HEK293 (cell line): ENCODE measurements around the gene SLC10A1.

Experiments used
- CTCF ChIP-seq: fragments of 450-650 bp; formaldehyde crosslinking; IDR thresholded peaks from 2 replicates; pipeline ENCODE4 v1.5.1; 2016; ENCODE audit warnings: missing biosample characterization, missing genetic modification characterization
- REST ChIP-seq: fragments of 450-650 bp; formaldehyde crosslinking; IDR thresholded peaks from 2 replicates; pipeline ENCODE4 v1.5.1; 2016; ENCODE audit warnings: missing biosample characterization, missing genetic modification characterization
- SCRT1 ChIP-seq: fragments of 450-650 bp; formaldehyde crosslinking; IDR thresholded peaks from 2 replicates; pipeline ENCODE4 v1.5.1; 2016; ENCODE audit warnings: missing biosample characterization, missing genetic modification characterization, borderline replicate concordance
- YY1 ChIP-seq: fragments of 450-650 bp; formaldehyde crosslinking; IDR thresholded peaks from 2 replicates; pipeline ENCODE4 v1.5.1; 2018; ENCODE audit warnings: missing biosample characterization, missing genetic modification characterization
- ZBTB6 ChIP-seq: fragments of 450-650 bp; formaldehyde crosslinking; IDR thresholded peaks from 2 replicates; pipeline ENCODE4 v1.5.1; 2017; ENCODE audit warnings: missing biosample characterization, missing genetic modification characterization
- ZEB2 ChIP-seq: fragments of 450-650 bp; formaldehyde crosslinking; IDR thresholded peaks from 2 replicates; pipeline ENCODE4 v1.5.1; 2016; ENCODE audit warnings: missing biosample characterization, missing genetic modification characterization
- ZNF19 ChIP-seq: fragments of 450-650 bp; formaldehyde crosslinking; IDR thresholded peaks from 2 replicates; pipeline ENCODE4; 2016; ENCODE audit warnings: missing biosample characterization, missing genetic modification characterization, low read depth
- ZNF280C ChIP-seq: fragments of 450-650 bp; formaldehyde crosslinking; IDR thresholded peaks from 2 replicates; pipeline ENCODE4 v1.5.1; 2016; ENCODE audit warnings: missing biosample characterization, missing genetic modification characterization
- ZNF350 ChIP-seq: fragments of 450-650 bp; formaldehyde crosslinking; IDR thresholded peaks from 2 replicates; pipeline ENCODE4 v1.5.0; 2017; ENCODE audit warnings: missing biosample characterization, mild to moderate bottlenecking, missing genetic modification characterization
- ZNF433 ChIP-seq: fragments of 450-650 bp; formaldehyde crosslinking; IDR thresholded peaks from 2 replicates; pipeline ENCODE4 v1.5.1; 2016; ENCODE audit warnings: missing biosample characterization, missing genetic modification characterization, low read depth
- ZNF555 ChIP-seq: fragments of 450-650 bp; formaldehyde crosslinking; conservative IDR thresholded peaks from 2 replicates; pipeline ENCODE4 v1.5.1; 2017; ENCODE audit warnings: missing biosample characterization, mild to moderate bottlenecking, missing genetic modification characterization, inconsistent platforms
- ZNF658 ChIP-seq: fragments of 450-650 bp; formaldehyde crosslinking; IDR thresholded peaks from 2 replicates; pipeline ENCODE4; 2016; ENCODE audit warnings: missing biosample characterization, missing genetic modification characterization
- TF ChIP-seq, protein P1 (sequence below): fragments of 450-650 bp; formaldehyde crosslinking; IDR thresholded peaks from 2 replicates; pipeline ENCODE4 v1.5.1; 2016; ENCODE audit warnings: missing biosample characterization, missing genetic modification characterization
- TF ChIP-seq, protein P2 (sequence below): IDR thresholded peaks from 2 replicates; pipeline ENCODE4 v1.6.1; 2011; ENCODE audit warnings: mild to moderate bottlenecking, low read depth, low read length, borderline replicate concordance

DNA sequence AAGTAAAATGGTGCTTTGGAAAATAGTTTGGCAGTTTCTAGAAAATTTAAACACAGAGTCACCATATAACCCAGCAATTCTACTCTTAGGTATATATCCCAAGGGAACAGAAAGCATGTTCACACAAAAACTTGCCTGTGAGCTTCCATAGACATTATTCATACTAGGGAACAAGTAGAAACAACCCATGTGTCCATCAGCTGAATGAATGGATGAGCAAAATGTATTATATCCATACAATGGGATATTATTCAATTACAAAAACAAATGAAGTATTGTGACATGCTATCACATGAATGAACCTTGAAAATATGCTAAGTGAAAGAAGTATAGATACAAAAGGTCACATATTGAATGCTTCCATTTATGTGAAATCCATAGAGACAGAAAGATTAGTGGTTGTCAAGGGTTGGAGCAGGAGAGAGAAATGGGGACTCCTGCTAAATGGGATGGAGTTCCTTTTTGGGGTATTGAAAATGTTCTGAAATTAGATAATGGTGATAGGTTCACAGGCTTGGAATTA lies 7.9 kb downstream of the SLC10A1 start:
- no peak for TF ChIP-seq ZNF555
- no peak for TF ChIP-seq CTCF (tag by site-specific recombination)
- no peak for TF ChIP-seq ZBTB6
- TF ChIP-seq ZNF19 (tag by site-specific recombination), result no peak
- TF ChIP-seq SCRT1, result no peak
- no peak for TF ChIP-seq YY1 (tag by site-specific recombination)
- TF ChIP-seq, protein P1, sequence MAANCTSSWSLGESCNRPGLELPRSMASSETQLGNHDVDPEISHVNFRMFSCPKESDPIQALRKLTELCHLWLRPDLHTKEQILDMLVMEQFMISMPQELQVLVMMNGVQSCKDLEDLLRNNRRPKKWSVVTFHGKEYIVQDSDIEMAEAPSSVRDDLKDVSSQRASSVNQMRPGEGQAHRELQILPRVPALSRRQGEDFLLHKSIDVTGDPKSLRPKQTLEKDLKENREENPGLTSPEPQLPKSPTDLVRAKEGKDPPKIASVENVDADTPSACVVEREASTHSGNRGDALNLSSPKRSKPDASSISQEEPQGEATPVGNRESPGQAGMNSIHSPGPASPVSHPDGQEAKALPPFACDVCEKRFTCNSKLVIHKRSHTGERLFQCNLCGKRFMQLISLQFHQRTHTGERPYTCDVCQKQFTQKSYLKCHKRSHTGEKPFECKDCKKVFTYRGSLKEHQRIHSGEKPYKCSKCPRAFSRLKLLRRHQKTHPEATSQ (tag by site-specific recombination), result no peak
- TF ChIP-seq ZNF658 (tag by site-specific recombination), result no peak
- TF ChIP-seq ZNF433 (tag by site-specific recombination), result no peak
- TF ChIP-seq, protein P2, sequence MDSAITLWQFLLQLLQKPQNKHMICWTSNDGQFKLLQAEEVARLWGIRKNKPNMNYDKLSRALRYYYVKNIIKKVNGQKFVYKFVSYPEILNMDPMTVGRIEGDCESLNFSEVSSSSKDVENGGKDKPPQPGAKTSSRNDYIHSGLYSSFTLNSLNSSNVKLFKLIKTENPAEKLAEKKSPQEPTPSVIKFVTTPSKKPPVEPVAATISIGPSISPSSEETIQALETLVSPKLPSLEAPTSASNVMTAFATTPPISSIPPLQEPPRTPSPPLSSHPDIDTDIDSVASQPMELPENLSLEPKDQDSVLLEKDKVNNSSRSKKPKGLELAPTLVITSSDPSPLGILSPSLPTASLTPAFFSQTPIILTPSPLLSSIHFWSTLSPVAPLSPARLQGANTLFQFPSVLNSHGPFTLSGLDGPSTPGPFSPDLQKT, result no peak
- TF ChIP-seq ZNF280C (tag by site-specific recombination), result no peak
- TF ChIP-seq REST (tag by site-specific recombination), result no peak
- TF ChIP-seq ZNF350, result no peak
- no peak for TF ChIP-seq ZEB2
